K562 (cell line): ENCODE data around the gene MYPN. TPM values are rescaled to one million over a fixed set of nuclear protein-coding genes. Genes with fewer than 3 reads are reported as not detected.

Experiments
- ATAC-seq: fragments of 200-7000 bp; cut with Tn5 transposase; 3 replicates; pipeline ENCODE4 v1.9.1; 2020; ENCODE audit warnings: moderate library complexity
- BruUV-seq: library from RNA; stranded (reverse); fragments of 400-500 nt; replicated peaks from 2 replicates; lab custom pipeline; 2021; lab: Mats Ljungman, UMichigan
- CTCF ChIA-PET: fragments of 300-600 bp; formaldehyde crosslinking; extraction: SDS; loops from one replicate; lab custom pipeline; 2021; ENCODE audit warnings: low intra/inter-chr PET ratio; lab: Yijun Ruan, JAX
- POLR2A ChIA-PET: fragments of 300-600, 350-650 bp; sonication (Branson Sonifier 250); formaldehyde crosslinking; extraction: SDS; loops from one replicate; lab custom pipeline; 2021; ENCODE audit warnings: antibody characterized with exemption, inconsistent platforms; lab: Yijun Ruan, JAX
- DNase-seq, 4 experiments: peaks; one replicate each; pipeline versions ENCODE4 v3.0.0 to v3.0.0-alpha.2; 2011 to 2018; ENCODE audit warnings: low spot score in 3 of 4, mixed read lengths in 3 of 4; ENCODE audit errors: extremely low read depth in 1 of 4
- FAIRE-seq: peaks from 2 replicates; lab custom pipeline; 2011; peaks lifted over from hg19 to GRCh38; lab: Jason Lieb, UNC
- H2AFZ ChIP-seq: 2 replicates; pipeline ENCODE4 v1.6.0; 2011; ENCODE audit warnings: low read depth, low read length, control low read depth, inconsistent platforms
- H3K27ac ChIP-seq: fragments of 200-600 bp; 3 replicates; pipeline ENCODE4 v1.8.0; 2011; ENCODE audit warnings: low read depth, mild to moderate bottlenecking, control low read depth, inconsistent platforms, low read length, moderate library complexity, mixed read lengths; ENCODE audit errors: extremely low read depth
- H3K27me3 ChIP-seq, 2 experiments: fragments of 300-600 bp in 1 of 2; 2 replicates in 1 of 2; 3 replicates in 1 of 2; pipeline versions ENCODE4 v1.6.0 to v1.8.0; 2011; ENCODE audit warnings: inconsistent platforms in 2 of 2, low read length in 2 of 2, mild to moderate bottlenecking in 1 of 2, mixed read lengths in 1 of 2, moderate library complexity in 1 of 2; ENCODE audit not compliant: control insufficient read depth in 2 of 2, insufficient read depth in 2 of 2
- H3K36me3 ChIP-seq: fragments of 300-600 bp; 3 replicates; pipeline ENCODE4 v1.8.0; 2011; ENCODE audit warnings: mild to moderate bottlenecking, low read length, inconsistent platforms; ENCODE audit not compliant: control insufficient read depth, insufficient read depth
- H3K4me1 ChIP-seq, 2 experiments: fragments of 200-600 bp in 1 of 2; replicated peaks in 1 of 2; 2 replicates in 1 of 2; 3 replicates in 1 of 2; pipeline versions ENCODE4 v1.5.1 to v1.8.0; 2011; ENCODE audit warnings: inconsistent platforms in 2 of 2, low read length in 2 of 2, mild to moderate bottlenecking in 1 of 2, mixed read lengths in 1 of 2, moderate library complexity in 1 of 2; ENCODE audit not compliant: control insufficient read depth in 2 of 2, insufficient read depth in 2 of 2
- H3K4me2 ChIP-seq: 2 replicates; pipeline ENCODE4 v1.6.1; 2011; ENCODE audit warnings: low read length, control low read depth, inconsistent platforms, mixed read lengths; ENCODE audit not compliant: insufficient read depth
- H3K4me3 ChIP-seq: fragments of 200-600 bp; sonication (generic), shearing (Covaris generic); 2 replicates; pipeline ENCODE4 v1.5.1; 2016; ENCODE audit warnings: control low read depth, inconsistent platforms
- H3K79me2 ChIP-seq: fragments of 200-600 bp; 3 replicates; pipeline ENCODE4 v1.8.0; 2011; ENCODE audit warnings: low read length, inconsistent platforms; ENCODE audit not compliant: control insufficient read depth, insufficient read depth
- H3K9ac ChIP-seq, 2 experiments: 2 replicates each; pipeline versions ENCODE4 v1.6.0 to v1.6.1; 2011; ENCODE audit warnings: low read depth in 2 of 2, low read length in 2 of 2, control low read depth in 1 of 2, inconsistent platforms in 1 of 2, mild to moderate bottlenecking in 1 of 2, mixed read lengths in 1 of 2; ENCODE audit not compliant: insufficient read depth in 1 of 2
- H3K9me1 ChIP-seq: one replicate; pipeline ENCODE4 v1.6.0; 2011; ENCODE audit warnings: inconsistent platforms, mild to moderate bottlenecking, low read length, moderate library complexity; ENCODE audit not compliant: control insufficient read depth, insufficient read depth
- H3K9me3 ChIP-seq: replicated peaks from 2 replicates; pipeline ENCODE4 v1.5.1; 2011; ENCODE audit warnings: low read depth, low read length, inconsistent platforms; ENCODE audit not compliant: control insufficient read depth, insufficient read depth
- H4K20me1 ChIP-seq: replicated peaks from 2 replicates; pipeline ENCODE4 v1.6.1; 2011; ENCODE audit warnings: low read length, inconsistent platforms, mixed read lengths; ENCODE audit not compliant: control insufficient read depth, insufficient read depth
- CBX3 ChIP-seq, 2 experiments: IDR thresholded peaks; 1 replicate in 1 of 2; 2 replicates in 1 of 2; pipeline ENCODE4 v1.6.1; 2012; ENCODE audit warnings: inconsistent platforms in 2 of 2, low read length in 2 of 2, borderline replicate concordance in 1 of 2, control low read depth in 1 of 2
- EHMT2 ChIP-seq: fragments of 450-650 bp; IDR thresholded peaks from 2 replicates; pipeline ENCODE4 v1.6.1; 2018; ENCODE audit warnings: antibody characterized with exemption
- GTF2F1 ChIP-seq: IDR thresholded peaks from 2 replicates; pipeline ENCODE4 v1.6.1; 2011; ENCODE audit warnings: low read depth, low read length, improper control_type of control experiment
- MAFK ChIP-seq: IDR thresholded peaks from 2 replicates; pipeline ENCODE4 v1.6.1; 2011; ENCODE audit warnings: low read length, improper control_type of control experiment
- NCOA4 ChIP-seq: fragments of 450-650 bp; IDR thresholded peaks from 2 replicates; pipeline ENCODE4 v1.6.1; 2018; ENCODE audit warnings: mild to moderate bottlenecking; ENCODE audit not compliant: partially characterized antibody
- PYGO2 ChIP-seq: fragments of 450-650 bp; IDR thresholded peaks from 2 replicates; pipeline ENCODE4 v1.6.1; 2016; ENCODE audit warnings: mild to moderate bottlenecking, missing genetic modification characterization, moderate library complexity, missing compliant biosample characterization
- TAF9B ChIP-seq: fragments of 450-650 bp; IDR thresholded peaks from 2 replicates; pipeline ENCODE4 v1.6.1; 2018; ENCODE audit warnings: mild to moderate bottlenecking; ENCODE audit not compliant: partially characterized antibody
- ZMIZ1 ChIP-seq, 2 experiments: fragments of 150-350 bp in 1 of 2; IDR thresholded peaks; 2 replicates each; pipeline ENCODE4 v1.6.1; 2012 to 2016; ENCODE audit warnings: low read depth in 2 of 2, low read length in 2 of 2, mild to moderate bottlenecking in 1 of 2, moderate library complexity in 1 of 2
- ZNF224 ChIP-seq: sonication (generic); formaldehyde crosslinking; IDR thresholded peaks from 2 replicates; pipeline ENCODE4 v1.8.0; 2022; ENCODE audit warnings: mild to moderate bottlenecking, missing genetic modification reagents
- ZNF592 ChIP-seq: fragments of 450-650 bp; IDR thresholded peaks from 2 replicates; pipeline ENCODE4 v1.6.1; 2017; ENCODE audit warnings: antibody characterized with exemption, mild to moderate bottlenecking
- WGBS: fragments of 100-300 bp; shearing (Covaris generic); methylation state at CpG from one replicate; pipeline ENCODE4 v1.1.6; 2016; ENCODE audit warnings: low coverage, mixed read lengths; ENCODE audit not compliant: insufficient coverage; ENCODE audit errors: missing lambda C conversion rate; 5-methylcytosine and 5-hydroxymethylcytosine counted together
- in situ Hi-C: fragments of 300-500 bp; cut with MboI; formaldehyde crosslinking; loops from 4 replicates; pipeline ENCODE4 v1.15.0; 2018; ENCODE audit warnings: inconsistent platforms, mixed read lengths
- intact Hi-C: fragments of 100-400 bp; cut with micrococcal nuclease; formaldehyde crosslinking; loops from 2 replicates; pipeline ENCODE4 v1.14.2; 2022
- polyA plus RNA-seq, 8 experiments: library from polyadenylated mRNA; depleted of rRNA in 4 of 8; stranded (reverse) in 5 of 8; unstranded in 3 of 8; fragments of >200 nt; fragmentation: Nextera tagmentation in 2 of 8; fragmentation: Illumina TruSeq in 1 of 8; extraction: Ambion mirVana in 2 of 8; extraction: Trizol in 1 of 8; gene quantifications; 2 replicates each; pipeline versions ENCODE4 v1.2.1 to v1.2.3, GENCODE V29; 2011 to 2014; ENCODE audit warnings: inconsistent platforms in 1 of 8, missing spikeins in 1 of 8
- total RNA-seq, 7 experiments: library from RNA; depleted of rRNA in 6 of 7; stranded (reverse); fragments of >200 nt in 6 of 7; fragmentation: Illumina TruSeq in 2 of 7; extraction: Trizol in 2 of 7; gene quantifications; 2 replicates each; pipeline versions ENCODE4 v1.2.1 to v1.2.3, GENCODE V29; 2011 to 2021; ENCODE audit warnings: low replicate concordance in 1 of 7

Gene MYPN
- total and polyA plus RNA-seq, 9 of the 15 experiments (the other 6 are each of a cell fraction or from before 2014, with no cell fraction given): not detected

GRCh38 chr10:68074775-68075549, 34.3 kb upstream of the MYPN start, which contains the start of gene HERC4 (continued):
- no peak for TF ChIP-seq ZMIZ1 (IDR thresholded peaks at IDR 0.05; ENCODE audit: low read depth in 2 of 2, low read length in 2 of 2)
- no peak for TF ChIP-seq NCOA4
- peak; percentile 55 for TF ChIP-seq TAF9B

- Histone ChIP-seq H3K9ac (peak overlapping the region in 1 of 2 experiments; percentile 44; a peak in 2 of 4 replicates), H3K4me3 (no peak overlapping the region), H3K27ac (peak overlapping the region; percentile 67), H3K4me2 (peak overlapping the region; percentile 45), H3K4me1 (peaks cover 7 to 9% of the 10 kb centered on the region in 2 experiments; a peak in 4 of 5 replicates), H3K9me3 (peaks cover 2% of the 10 kb centered on the region; the same call in 1 of the 2 replicates), H3K36me3 (peaks cover 18% of the 10 kb centered on the region), H2AFZ (peak overlapping the region; percentile 100), H4K20me1 (no peaks in the 10 kb centered on the region), H3K27me3 (no peaks in the 10 kb centered on the region), H3K79me2 (peaks cover 45% of the 10 kb centered on the region), H3K9me1 (no peaks in the 10 kb centered on the region)
- ChIA-PET CTCF (interaction anchor here (0.6 kb wide), 1 partner anchor 237 kb away, joined by 3 read pairs; no protein-coding TSS in a partner anchor), POLR2A (interaction anchor here (0.7 kb wide), 1 partner anchor 18 kb away, joined by 3 read pairs; no protein-coding TSS in a partner anchor)
- BruUV-seq: no TSS peak
- intact Hi-C loops: loop anchor here (10.0 kb wide), 2 partner anchors 191 to 291 kb away; partner anchors contain the start of gene SIRT1
- ATAC-seq (no peak), FAIRE-seq (no peak), DNase-seq (no peak)
- WGBS: 25% methylated on average over 3 of the region's 3 CpGs
- in situ Hi-C loops: no loop called here
- TF ChIP-seq PYGO2 (tag) (no peak), GTF2F1 (no peak), CBX3 (IDR thresholded peaks at IDR 0.05; ENCODE audit: borderline replicate concordance in 1 of 2, low read length in 2 of 2) (peak in 1 of 2 experiments; percentile 73; a peak in 1 of 3 replicates), ZNF592 (peak; percentile 75), ZNF224 (no peak), MAFK (no peak), EHMT2 (peak; percentile 58; the same call in 1 of the 2 replicates)
Observed at GRCh38 chr10:68075550-68076004, 33.7 kb upstream of the MYPN start.
